ENCODE measurements around the gene INAFM1.

The INAFM1 gene

GRCh38 chr19:47323409-47323808 lies 48.7 kb downstream of the INAFM1 start:
- no peak for DNase-seq (ENCODE audit: low read depth, low spot score)
- no peak overlapping the region for H3K4me3 ChIP-seq (ENCODE audit: low read depth, low read length)
- in situ Hi-C loops (cut with HindIII; ENCODE audit: low sequenced_read_pairs) = no loop called here
- TF ChIP-seq CTCF (IDR thresholded peaks at IDR 0.05; ENCODE audit: low read depth, low read length) = no peak

DNA sequence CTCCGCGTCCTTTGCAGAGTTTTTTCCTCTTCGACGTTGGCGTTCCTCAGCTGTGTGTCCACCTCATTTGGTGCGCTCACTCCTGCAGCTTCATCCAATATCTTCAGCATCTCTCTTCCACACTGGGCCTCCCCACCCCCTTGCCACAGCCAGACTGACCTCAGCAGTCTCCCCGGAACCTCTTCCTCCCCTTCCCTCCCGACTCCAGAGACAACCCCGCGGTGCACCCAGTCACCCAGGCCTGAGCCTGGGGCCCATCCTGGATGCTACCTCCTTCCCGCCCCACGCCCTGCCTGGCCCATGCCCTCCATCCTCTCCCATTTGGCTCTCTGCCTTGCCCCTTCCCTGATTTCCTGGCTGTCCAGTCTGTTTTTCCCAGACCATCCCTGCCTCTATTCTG lies 49.2 kb downstream of the INAFM1 start:
- in situ Hi-C loops (cut with HindIII; ENCODE audit: low sequenced_read_pairs) = no loop called here
- no peak for DNase-seq (ENCODE audit: low read depth, low spot score)
- no peak for TF ChIP-seq CTCF (IDR thresholded peaks at IDR 0.05; ENCODE audit: low read depth, low read length)
- no peak overlapping the region for H3K4me3 ChIP-seq (ENCODE audit: low read depth, low read length)

DNA sequence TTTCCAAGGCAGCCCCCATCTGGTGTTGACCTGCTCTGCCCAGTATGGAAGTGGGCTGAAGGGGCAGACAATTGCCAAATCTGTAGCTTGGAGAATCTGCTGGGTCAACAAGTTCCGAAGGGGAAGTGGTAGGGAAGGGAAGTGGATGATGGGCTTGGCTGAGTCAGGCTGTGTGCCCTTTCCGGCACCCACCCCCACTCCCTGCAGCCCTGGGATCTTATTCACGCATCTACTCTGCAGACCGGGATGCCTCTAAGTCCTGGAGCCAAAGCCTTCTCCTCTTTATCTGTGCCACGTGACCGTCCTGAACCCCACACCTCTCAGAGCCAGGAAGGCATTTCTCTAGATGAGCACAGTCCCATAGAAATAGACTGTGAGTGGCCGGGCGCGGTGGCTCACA lies 49.8 kb downstream of the INAFM1 start:
- no peak for TF ChIP-seq CTCF (IDR thresholded peaks at IDR 0.05; ENCODE audit: low read depth, low read length)
- no peak for DNase-seq (ENCODE audit: low read depth, low spot score)
- in situ Hi-C loops (cut with HindIII; ENCODE audit: low sequenced_read_pairs) = no loop called here
- no peak overlapping the region for H3K4me3 ChIP-seq (ENCODE audit: low read depth, low read length)

Measured in astrocyte of the spinal cord (primary cell).